Calu3 (cell line): ENCODE data around the gene SH3PXD2A. TPM values are rescaled to one million over a fixed set of nuclear protein-coding genes. Genes with fewer than 3 reads are reported as not detected.

Source experiments
- BruUV-seq: library from RNA; stranded (reverse); fragments of 400-500 nt; replicated peaks from 2 replicates; lab custom pipeline; 2021; lab: Mats Ljungman, UMichigan
- CTCF ChIA-PET: fragments of 300-600 bp; sonication (Branson Sonifier 250); formaldehyde crosslinking; loops from one replicate; lab custom pipeline; 2022; ENCODE audit warnings: antibody characterized with exemption; lab: Charles Lee
- DNase-seq: peaks from one replicate; pipeline ENCODE4 v3.0.0; 2022
- H3K27ac Mint-ChIP-seq: one replicate; pipeline ENCODE4 v1.8.0; 2022; ENCODE audit warnings: mixed read lengths; ENCODE audit not compliant: unreplicated experiment
- H3K27me3 Mint-ChIP-seq: one replicate; pipeline ENCODE4 v1.8.0; 2022; ENCODE audit warnings: mixed read lengths; ENCODE audit not compliant: unreplicated experiment
- H3K36me3 Mint-ChIP-seq: one replicate; pipeline ENCODE4 v1.8.0; 2022; ENCODE audit warnings: mild to moderate bottlenecking, moderate library complexity, mixed read lengths; ENCODE audit not compliant: insufficient read depth, unreplicated experiment
- H3K4me1 Mint-ChIP-seq: one replicate; pipeline ENCODE4 v1.8.0; 2022; ENCODE audit warnings: mild to moderate bottlenecking, low read depth, mixed read lengths; ENCODE audit not compliant: unreplicated experiment
- H3K4me3 Mint-ChIP-seq: one replicate; pipeline ENCODE4 v1.8.0; 2022; ENCODE audit warnings: mild to moderate bottlenecking, low read depth, moderate library complexity, mixed read lengths; ENCODE audit not compliant: unreplicated experiment
- H3K9me3 Mint-ChIP-seq: one replicate; pipeline ENCODE4 v1.8.0; 2022; ENCODE audit warnings: low read depth, mixed read lengths; ENCODE audit not compliant: unreplicated experiment
- CTCF ChIP-seq: fragments of 200-600 bp; IDR thresholded peaks from one replicate; pipeline ENCODE4 v1.8.0; 2022; ENCODE audit warnings: antibody characterized with exemption; ENCODE audit not compliant: unreplicated experiment
- intact Hi-C: fragments of 100-400 bp; cut with micrococcal nuclease; formaldehyde crosslinking; loops from one replicate; pipeline ENCODE4 v1.10.0; 2022; ENCODE audit not compliant: unreplicated experiment
- total RNA-seq: library from RNA; stranded (reverse); gene quantifications from 2 replicates; pipeline ENCODE4 v1.2.3, GENCODE V29; 2022

Gene SH3PXD2A
- total RNA-seq, 1 experiment from 2014 or later, result 7.5 TPM

DNA sequence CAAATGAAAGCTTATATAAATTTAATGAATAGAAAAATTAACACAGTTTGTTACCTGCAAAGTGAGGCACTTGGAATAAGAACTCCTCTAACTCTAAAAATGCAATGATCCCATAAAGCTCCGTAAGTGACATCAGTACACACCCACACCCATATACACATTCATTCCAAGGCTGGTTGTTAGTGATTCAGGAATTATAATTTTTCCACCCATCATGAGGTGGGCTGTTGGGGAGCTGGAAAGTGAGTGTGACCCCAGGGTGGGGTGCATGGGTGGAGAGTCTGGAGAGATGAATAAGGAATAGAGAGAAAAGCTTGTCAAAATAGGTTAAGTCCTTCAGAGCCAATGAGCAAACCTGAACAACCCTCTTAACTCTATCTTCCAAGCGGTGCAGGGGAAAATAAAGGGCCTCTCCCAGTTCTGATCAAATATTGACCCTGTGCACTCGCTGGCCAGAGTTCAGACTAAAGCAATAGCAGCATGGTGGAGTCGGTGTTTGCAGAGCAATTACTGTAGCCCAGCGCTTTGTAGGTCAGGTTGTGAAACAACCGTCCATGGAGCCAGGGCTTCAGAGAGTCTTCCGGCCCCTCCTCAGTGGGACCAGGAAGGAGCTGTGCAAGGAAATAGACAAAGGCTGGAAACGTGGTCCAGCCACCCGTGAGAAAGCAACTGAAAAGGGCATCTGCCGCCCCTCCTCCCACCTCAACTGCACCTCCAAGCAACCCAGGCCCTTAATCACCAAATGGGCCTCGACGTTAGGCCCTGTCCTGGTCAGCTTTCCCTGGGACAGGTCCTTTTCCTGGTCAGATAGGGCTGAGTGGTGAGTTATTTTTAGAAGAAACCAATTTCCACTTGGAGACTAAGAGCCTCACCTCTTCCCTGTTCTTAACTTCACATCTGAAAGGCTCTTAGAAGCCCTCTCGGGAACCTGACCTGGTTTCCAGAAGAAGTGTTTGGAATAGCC is 61.2 kb downstream of the SH3PXD2A start:
- Mint-ChIP-seq H3K27ac (no peak overlapping the region), H3K27me3 (no peaks in the 10 kb centered on the region), H3K4me1 (peaks cover 26% of the 10 kb centered on the region), H3K9me3 (no peaks in the 10 kb centered on the region), H3K36me3 (no peaks in the 10 kb centered on the region), H3K4me3 (no peak overlapping the region)
- no peak for TF ChIP-seq CTCF
- DNase-seq, result peak; percentile 21
- intact Hi-C loops, result no loop called here
- CTCF ChIA-PET, result interaction anchor here (0.5 kb wide), 1 partner anchor 22 kb away, joined by 3 read pairs; no protein-coding TSS in a partner anchor
- BruUV-seq, result no TSS peak

GRCh38 chr10:103793429-103793828 is 61.9 kb downstream of the SH3PXD2A start:
- no peaks in the 10 kb centered on the region for H3K36me3 Mint-ChIP-seq
- no peak for TF ChIP-seq CTCF
- no peak overlapping the region for H3K4me3 Mint-ChIP-seq
- H3K27me3 Mint-ChIP-seq, result no peaks in the 10 kb centered on the region
- H3K4me1 Mint-ChIP-seq, result peaks cover 26% of the 10 kb centered on the region
- no TSS peak for BruUV-seq
- H3K27ac Mint-ChIP-seq, result no peak overlapping the region
- intact Hi-C loops, result no loop called here
- no peaks in the 10 kb centered on the region for H3K9me3 Mint-ChIP-seq
- CTCF ChIA-PET, result no interaction called here
- no peak for DNase-seq

DNA sequence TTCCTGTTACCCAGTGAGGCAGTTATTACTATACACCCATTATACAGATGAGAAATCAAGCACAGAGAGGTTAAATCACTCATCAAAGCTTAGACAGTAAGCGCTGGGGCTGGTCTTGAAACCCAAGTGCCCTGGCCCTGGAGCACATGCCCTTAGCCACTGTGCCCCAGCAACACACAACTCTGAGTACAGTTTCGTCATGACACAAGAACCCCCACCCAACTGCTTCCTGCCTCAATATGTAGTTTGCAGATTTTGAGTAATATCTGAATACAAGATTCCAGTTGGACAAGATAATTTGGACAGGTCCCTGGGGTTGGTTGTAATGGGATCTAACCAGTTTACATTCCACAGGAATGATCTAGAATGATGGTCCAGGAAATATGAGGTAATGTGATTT is 62.8 kb downstream of the SH3PXD2A start:
- no peak overlapping the region for H3K27ac Mint-ChIP-seq
- no TSS peak for BruUV-seq
- H3K4me1 Mint-ChIP-seq, result peaks cover 26% of the 10 kb centered on the region
- intact Hi-C loops, result no loop called here
- H3K36me3 Mint-ChIP-seq, result no peaks in the 10 kb centered on the region
- no peak for TF ChIP-seq CTCF
- CTCF ChIA-PET, result interaction anchor here (0.9 to 1.1 kb wide), 2 partner anchors 8 to 11 kb away, joined by 3 read pairs; no protein-coding TSS in a partner anchor
- no peak overlapping the region for H3K4me3 Mint-ChIP-seq
- H3K27me3 Mint-ChIP-seq, result no peaks in the 10 kb centered on the region
- H3K9me3 Mint-ChIP-seq, result no peaks in the 10 kb centered on the region
- no peak for DNase-seq

GRCh38 chr10:103791858-103792257 is 63.5 kb downstream of the SH3PXD2A start:
- Mint-ChIP-seq H3K4me3 (no peak overlapping the region), H3K36me3 (no peaks in the 10 kb centered on the region), H3K27me3 (no peaks in the 10 kb centered on the region), H3K27ac (no peak overlapping the region), H3K9me3 (no peaks in the 10 kb centered on the region), H3K4me1 (peaks cover 26% of the 10 kb centered on the region)
- intact Hi-C loops, result no loop called here
- DNase-seq, result no peak
- no TSS peak for BruUV-seq
- CTCF ChIA-PET, result interaction anchor here (0.9 to 1.1 kb wide), 2 partner anchors 9 to 10 kb away, joined by 3 read pairs; no protein-coding TSS in a partner anchor
- no peak for TF ChIP-seq CTCF
